H1 (cell line): Measurements from ENCODE around the gene ADCY6. TPM values are rescaled to one million over a fixed set of nuclear protein-coding genes. Genes with fewer than 3 reads are reported as not detected.

ENCODE experiments used
- CTCF ChIA-PET: fragments of 300-600 bp; sonication (Branson Sonifier 250); formaldehyde crosslinking; loops from one replicate; lab custom pipeline; 2021; ENCODE audit not compliant: partially characterized antibody; lab: Charles Lee
- POLR2A ChIA-PET: fragments of 300-600 bp; sonication (Branson Sonifier 250); formaldehyde crosslinking; loops from one replicate; lab custom pipeline; 2021; ENCODE audit warnings: inconsistent platforms; ENCODE audit not compliant: partially characterized antibody; lab: Charles Lee
- DNase-seq, 2 experiments: peaks; one replicate each; pipeline versions ENCODE4 v3.0.0 to v3.0.0-alpha.2; 2010 to 2022; ENCODE audit warnings: low spot score in 2 of 2, low read depth in 1 of 2, mixed read lengths in 1 of 2
- FAIRE-seq: peaks from 2 replicates; lab custom pipeline; 2011; peaks lifted over from hg19 to GRCh38; lab: Jason Lieb, UNC
- H2AFZ ChIP-seq: 2 replicates; pipeline ENCODE4 v1.8.1; 2012; ENCODE audit warnings: low read length, inconsistent platforms
- H2AK5ac ChIP-seq: 2 replicates; pipeline ENCODE4 v1.6.1; 2013; ENCODE audit warnings: low read depth, low read length
- H2BK120ac ChIP-seq: replicated peaks from 2 replicates; pipeline ENCODE3; 2013; ENCODE audit warnings: low read depth, low read length, inconsistent platforms
- H2BK12ac ChIP-seq: 2 replicates; pipeline ENCODE4 v1.6.1; 2013; ENCODE audit warnings: low read depth, low read length
- H2BK15ac ChIP-seq: 2 replicates; pipeline ENCODE4 v1.6.1; 2013; ENCODE audit warnings: low read length
- H2BK20ac ChIP-seq: 2 replicates; pipeline ENCODE4 v1.6.1; 2013; ENCODE audit warnings: low read length
- H2BK5ac ChIP-seq: 2 replicates; pipeline ENCODE4 v1.6.1; 2013; ENCODE audit warnings: low read depth, low read length
- H3K14ac ChIP-seq: 2 replicates; pipeline ENCODE4 v1.6.1; 2013; ENCODE audit warnings: inconsistent platforms; ENCODE audit not compliant: insufficient read length
- H3K18ac ChIP-seq: 2 replicates; pipeline ENCODE4 v1.6.1; 2013; ENCODE audit warnings: low read length; ENCODE audit errors: extremely low read depth
- H3K23ac ChIP-seq: 2 replicates; pipeline ENCODE4 v1.6.1; 2013; ENCODE audit warnings: inconsistent platforms; ENCODE audit not compliant: insufficient read length
- H3K23me2 ChIP-seq: 2 replicates; pipeline ENCODE4 v1.6.1; 2013; ENCODE audit warnings: low read depth, low read length
- H3K27ac ChIP-seq: 2 replicates; pipeline ENCODE4 v1.6.1; 2011; ENCODE audit warnings: low read depth, low read length, inconsistent platforms
- H3K27me3 ChIP-seq, 4 experiments: replicated peaks in 1 of 4; 1 replicate in 1 of 4; 2 replicates in 3 of 4; pipeline versions ENCODE4 v1.6.1 to v1.8.1; 2011 to 2013; ENCODE audit warnings: low read length in 3 of 4, mild to moderate bottlenecking in 3 of 4, inconsistent platforms in 2 of 4, mixed read lengths in 2 of 4, moderate library complexity in 1 of 4; ENCODE audit not compliant: control insufficient read depth in 3 of 4, insufficient read depth in 3 of 4; ENCODE audit errors: extremely low read depth in 1 of 4
- H3K36me3 ChIP-seq, 4 experiments: 2 replicates each; pipeline versions ENCODE4 v1.6.1 to v1.8.1; 2011 to 2013; ENCODE audit warnings: mild to moderate bottlenecking in 4 of 4, low read length in 3 of 4, moderate library complexity in 2 of 4, control low read depth in 1 of 4, inconsistent platforms in 1 of 4; ENCODE audit not compliant: insufficient read depth in 4 of 4, control insufficient read depth in 2 of 4
- H3K4ac ChIP-seq: replicated peaks from 2 replicates; pipeline ENCODE3; 2013; ENCODE audit warnings: low read length, low read depth, mixed read lengths, inconsistent platforms; ENCODE audit not compliant: insufficient read length
- H3K4me1 ChIP-seq, 4 experiments: replicated peaks in 1 of 4; 1 replicate in 1 of 4; 2 replicates in 3 of 4; pipeline versions ENCODE4 v1.6.1 to v1.8.1; 2011 to 2013; ENCODE audit warnings: low read length in 3 of 4, inconsistent platforms in 2 of 4, mixed read lengths in 1 of 4; ENCODE audit not compliant: insufficient read depth in 4 of 4, control insufficient read depth in 3 of 4
- H3K4me2 ChIP-seq, 2 experiments: 2 replicates each; pipeline versions ENCODE4 v1.6.1 to v1.8.1; 2011 to 2013; ENCODE audit warnings: low read depth in 2 of 2, low read length in 2 of 2, control low read depth in 1 of 2, inconsistent platforms in 1 of 2, mild to moderate bottlenecking in 1 of 2; ENCODE audit not compliant: insufficient read depth in 1 of 2
- H3K4me3 ChIP-seq, 4 experiments: fragments of 200-600, 300-600 bp in 1 of 4; sonication (generic), shearing (Covaris generic), sonication (Bioruptor Twin) in 1 of 4; 2 replicates each; pipeline versions ENCODE4 v1.5.1 to v1.8.1; 2011 to 2016; ENCODE audit warnings: low read length in 4 of 4, low read depth in 3 of 4, control low read depth in 2 of 4, inconsistent platforms in 2 of 4, mild to moderate bottlenecking in 2 of 4, mixed read lengths in 1 of 4, moderate library complexity in 1 of 4; ENCODE audit not compliant: insufficient read depth in 2 of 4; ENCODE audit errors: extremely low read depth in 1 of 4
- H3K56ac ChIP-seq: replicated peaks from 2 replicates; pipeline ENCODE3; 2013; ENCODE audit warnings: low read depth, mild to moderate bottlenecking, mixed read lengths, low read length, inconsistent platforms; ENCODE audit not compliant: insufficient read length
- H3K79me1 ChIP-seq: 2 replicates; pipeline ENCODE4 v1.6.1; 2013; ENCODE audit warnings: low read depth, low read length, control low read depth
- H3K79me2 ChIP-seq, 2 experiments: 2 replicates each; pipeline versions ENCODE4 v1.6.1 to v1.8.1; 2012 to 2013; ENCODE audit warnings: low read length in 2 of 2, mild to moderate bottlenecking in 2 of 2, inconsistent platforms in 1 of 2; ENCODE audit not compliant: insufficient read depth in 2 of 2, control insufficient read depth in 1 of 2
- H3K9ac ChIP-seq, 4 experiments: replicated peaks in 1 of 4; 1 replicate in 1 of 4; 2 replicates in 3 of 4; pipeline versions ENCODE4 v1.6.1 to v1.8.1; 2011 to 2013; ENCODE audit warnings: low read depth in 3 of 4, low read length in 3 of 4, control low read depth in 2 of 4, mild to moderate bottlenecking in 2 of 4, moderate library complexity in 2 of 4, inconsistent platforms in 1 of 4; ENCODE audit errors: extremely low read depth in 1 of 4
- H3K9me3 ChIP-seq, 2 experiments: 2 replicates each; pipeline versions ENCODE4 v1.6.1 to v1.8.1; 2012 to 2013; ENCODE audit warnings: mild to moderate bottlenecking in 2 of 2, moderate library complexity in 2 of 2, control low read depth in 1 of 2, inconsistent platforms in 1 of 2, low read depth in 1 of 2, low read length in 1 of 2, mixed read lengths in 1 of 2; ENCODE audit not compliant: insufficient read depth in 2 of 2
- H4K20me1 ChIP-seq, 2 experiments: replicated peaks in 1 of 2; 2 replicates each; pipeline versions ENCODE3 to v1.8.1; 2011 to 2013; ENCODE audit warnings: inconsistent platforms in 2 of 2, low read length in 2 of 2, mild to moderate bottlenecking in 1 of 2; ENCODE audit not compliant: insufficient read depth in 2 of 2, control insufficient read depth in 1 of 2
- H4K5ac ChIP-seq: 2 replicates; pipeline ENCODE4 v1.6.1; 2013; ENCODE audit warnings: low read length, low read depth, mixed read lengths, inconsistent platforms; ENCODE audit not compliant: insufficient read length
- H4K8ac ChIP-seq: 2 replicates; pipeline ENCODE4 v1.8.0; 2013; ENCODE audit warnings: mild to moderate bottlenecking, moderate library complexity, low read length, inconsistent platforms; ENCODE audit not compliant: insufficient read depth; ENCODE audit errors: extremely low read depth
- H4K91ac ChIP-seq: replicated peaks from 2 replicates; pipeline ENCODE3; 2013; ENCODE audit warnings: low read length, mixed read lengths, inconsistent platforms; ENCODE audit not compliant: insufficient read length
- CBX5 ChIP-seq: fragments of 300-800, 300-1000 bp; sonication (generic); IDR thresholded peaks from 2 replicates; pipeline ENCODE4 v1.7.1; 2016; ENCODE audit warnings: antibody characterized with exemption, low read length, low read depth
- WGBS, 2 experiments: shearing (Covaris generic) in 1 of 2; methylation state at CpG; one replicate each; pipeline versions ENCODE4 v1.1.6 to v1.1.7; 2013 to 2015; ENCODE audit warnings: low lambda C conversion rate in 2 of 2, mixed read lengths in 2 of 2, inconsistent platforms in 1 of 2, low coverage in 1 of 2, missing lambda C conversion rate in 1 of 2; ENCODE audit not compliant: insufficient replicate concordance in 2 of 2, insufficient coverage in 1 of 2, insufficient read length in 1 of 2; ENCODE audit errors: extremely low coverage in 1 of 2, missing lambda C conversion rate in 1 of 2; 5-methylcytosine and 5-hydroxymethylcytosine counted together
- polyA plus RNA-seq, 7 experiments: library from polyadenylated mRNA; depleted of rRNA in 3 of 7; stranded (reverse) in 5 of 7; unstranded in 2 of 7; fragments of >200 nt in 5 of 7; fragments of 200-250 nt in 2 of 7; gene quantifications; 1 replicate in 5 of 7; 2 replicates in 1 of 7; 4 replicates in 1 of 7; pipeline versions ENCODE4 v1.2.1 to v1.2.3, GENCODE V29; 2011 to 2013; ENCODE audit warnings: missing spikeins in 2 of 7, mixed read lengths in 2 of 7
- total RNA-seq: library from RNA; stranded (reverse); fragmentation: NEBNext Ultra II Directional; extraction: Animal tissue kit (Norgen Biotek cat#: 25700); gene quantifications from 2 replicates; pipeline ENCODE4 v1.2.1, GENCODE V29; 2021

ADCY6 gene
- total and polyA plus RNA-seq, 2 of the 8 experiments (the other 6 are each of a cell fraction or from before 2014, with no cell fraction given) = 11.7 to 17.5 TPM

- 78% methylated on average over 5 of the region's 5 CpGs; no CpG with 5 or more reads in 1 of the 2 experiments for WGBS, 2 experiments
- Histone ChIP-seq H3K79me2 (no peaks in the 10 kb centered on the region), H3K79me1 (no peaks in the 10 kb centered on the region)
Observed at GRCh38 chr12:48773686-48774085, 15.2 kb downstream of the ADCY6 start.

More at GRCh38 chr12:48773686-48774085, 15.2 kb downstream of the ADCY6 start:
- Histone ChIP-seq H3K23me2 (no peaks in the 10 kb centered on the region), H3K4me1 (peaks cover 0 to 16% (median 12%) of the 10 kb centered on the region in 4 experiments; a peak in 6 of 7 replicates), H2BK15ac (no peak overlapping the region), H4K5ac (no peak overlapping the region), H2BK5ac (no peak overlapping the region), H3K4me2 (no peak overlapping the region), H3K9me3 (no peaks in the 10 kb centered on the region), H3K18ac (no peak overlapping the region), H2BK120ac (no peak overlapping the region), H3K23ac (no peak overlapping the region), H2AK5ac (no peak overlapping the region), H2BK12ac (no peak overlapping the region), H3K27me3 (no peaks in the 10 kb centered on the region), H3K9ac (no peak overlapping the region), H4K20me1 (peaks cover 0 to 5% of the 10 kb centered on the region in 2 experiments), H3K27ac (no peak overlapping the region), H3K36me3 (peaks cover 3 to 52% (median 30%) of the 10 kb centered on the region in 4 experiments; a peak in 7 of 8 replicates), H3K4ac (no peak overlapping the region), H2AFZ (no peak overlapping the region), H3K14ac (no peak overlapping the region), H4K91ac (no peak overlapping the region), H2BK20ac (no peak overlapping the region), H3K4me3 (no peak overlapping the region), H3K56ac (no peak overlapping the region), H4K8ac (no peak overlapping the region)
- FAIRE-seq (no peak), DNase-seq (no peak)
- POLR2A ChIA-PET = interaction anchor here (1.6 kb wide), 1 partner anchor 11 kb away, joined by 3 read pairs; no protein-coding TSS in a partner anchor
- CTCF ChIA-PET = interaction anchor here (1.6 to 2.6 kb wide), 2 partner anchors 11 to 22 kb away, joined by 8 to 12 read pairs; no protein-coding TSS in a partner anchor
- no peak for TF ChIP-seq CBX5
